ENCODE measurements around the gene SCUBE3.

SCUBE3 gene

DNA sequence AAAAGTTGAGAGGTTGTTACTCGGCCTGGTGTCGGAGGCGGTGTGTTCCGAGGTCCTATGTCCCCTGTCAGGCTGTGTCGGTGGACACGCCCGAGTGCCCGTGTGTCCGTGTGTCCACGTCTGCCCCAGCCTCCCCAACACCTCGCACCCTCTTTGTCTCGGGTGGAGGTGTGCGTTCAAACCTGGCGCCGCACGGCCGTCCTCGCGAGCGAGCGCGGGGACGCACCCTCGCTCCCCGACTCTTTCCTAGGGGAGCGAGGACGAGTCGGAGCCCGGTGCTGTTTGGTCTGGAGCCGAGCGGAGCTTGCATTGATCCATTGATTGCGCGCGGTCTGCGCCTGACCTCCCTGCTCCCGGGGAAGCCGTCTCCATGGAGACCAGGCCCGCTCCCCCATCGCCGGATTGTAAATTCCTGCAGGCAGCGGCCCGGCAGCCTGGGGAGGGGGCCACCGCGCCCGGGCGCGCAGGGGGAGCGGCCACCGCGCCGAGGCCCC lies 411 bp upstream of the SCUBE3 start:
- DNase-seq (ENCODE audit: low read depth) = no peak

DNA sequence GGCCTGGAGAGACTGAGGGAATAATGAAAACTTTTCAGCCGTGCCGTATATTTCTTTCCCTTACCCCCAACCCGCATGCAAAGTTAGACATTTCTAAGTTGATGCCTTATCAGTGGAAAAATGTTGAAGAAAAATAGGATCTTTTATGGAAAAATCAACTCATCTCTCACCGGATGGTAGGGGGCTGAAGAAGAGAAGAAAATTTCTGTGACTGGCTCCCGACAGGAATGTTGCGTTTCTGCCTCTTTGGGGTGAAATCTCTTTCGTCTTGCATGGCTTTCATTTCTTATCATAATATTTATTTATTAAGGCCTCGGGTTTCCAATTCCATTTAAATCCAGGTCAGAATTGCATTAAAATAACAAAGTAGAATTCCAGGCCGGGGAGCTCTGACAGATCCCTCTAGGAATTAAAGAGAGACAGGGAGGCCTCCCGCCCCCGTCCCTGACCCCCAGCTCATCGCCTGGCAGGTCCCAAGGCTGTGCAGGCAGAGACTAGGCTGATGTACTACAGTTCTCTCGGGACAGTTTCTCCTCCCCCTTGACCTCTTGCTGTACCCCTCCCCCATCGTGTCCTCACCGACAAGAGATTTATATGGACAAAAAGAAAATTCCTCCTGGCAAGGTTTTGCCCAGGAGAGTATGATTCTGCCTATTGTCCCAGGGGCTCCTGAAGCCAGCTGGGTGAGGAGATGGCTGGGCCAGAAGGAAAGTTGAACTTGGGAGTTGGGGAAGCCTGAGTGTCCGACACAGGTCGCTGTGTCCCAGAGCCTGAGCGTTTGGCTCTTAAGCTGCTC lies 1.3 kb downstream of the SCUBE3 start:
- no peak for DNase-seq (ENCODE audit: low read depth)

DNA sequence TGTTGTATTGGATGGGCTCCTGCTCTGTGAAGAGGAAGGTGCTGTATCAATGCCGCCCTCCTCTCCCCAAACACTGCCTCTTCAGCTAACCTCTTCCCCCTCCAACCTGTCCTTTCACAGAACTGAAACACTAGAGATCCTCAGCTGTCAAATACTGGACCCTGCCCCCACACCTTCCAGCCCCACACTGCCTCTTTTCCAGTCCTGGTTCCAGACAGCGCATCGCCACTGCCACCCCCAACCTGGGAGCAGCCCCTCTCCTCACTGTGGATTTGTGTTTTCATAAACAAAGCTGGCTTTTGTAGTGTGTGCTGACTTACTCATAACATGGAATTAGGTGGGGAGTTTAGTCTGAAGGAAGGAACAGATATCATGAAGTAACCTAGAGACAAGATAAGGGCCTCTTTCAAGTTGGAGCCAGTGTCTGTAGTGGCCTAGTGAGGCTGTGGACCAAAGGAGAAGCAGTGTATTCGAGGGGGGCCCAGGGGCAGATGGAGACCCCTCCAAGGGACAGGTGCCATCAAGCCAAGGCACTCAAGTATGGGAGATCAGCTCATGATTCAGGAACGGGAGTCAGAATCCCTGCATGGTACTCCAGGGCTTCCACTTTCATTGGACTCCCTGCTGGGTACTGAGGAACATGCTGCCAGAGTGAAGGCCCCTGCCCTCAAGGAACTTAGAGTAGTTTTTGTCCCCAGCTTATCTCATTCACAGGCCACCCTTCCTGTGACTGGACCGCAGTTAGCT lies 2.1 kb downstream of the SCUBE3 start:
- DNase-seq (ENCODE audit: low read depth) = no peak

DNA sequence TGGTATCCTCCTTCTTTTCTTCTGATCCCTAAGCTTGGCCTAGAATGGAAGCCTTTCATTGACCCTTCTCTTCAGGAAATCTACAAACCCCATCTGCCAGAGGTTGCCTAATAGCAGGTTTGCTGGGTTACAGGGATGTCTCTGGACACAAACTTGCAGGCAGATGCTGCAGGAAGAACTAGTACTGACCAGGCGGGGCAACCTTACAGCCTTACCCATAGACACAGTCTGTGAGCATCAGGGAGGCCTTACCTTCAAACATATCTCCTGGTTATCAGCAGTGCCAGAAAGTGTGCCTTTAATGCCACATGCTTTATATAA lies 2.6 kb downstream of the SCUBE3 start:
- no peak for DNase-seq (ENCODE audit: low read depth)

DNA sequence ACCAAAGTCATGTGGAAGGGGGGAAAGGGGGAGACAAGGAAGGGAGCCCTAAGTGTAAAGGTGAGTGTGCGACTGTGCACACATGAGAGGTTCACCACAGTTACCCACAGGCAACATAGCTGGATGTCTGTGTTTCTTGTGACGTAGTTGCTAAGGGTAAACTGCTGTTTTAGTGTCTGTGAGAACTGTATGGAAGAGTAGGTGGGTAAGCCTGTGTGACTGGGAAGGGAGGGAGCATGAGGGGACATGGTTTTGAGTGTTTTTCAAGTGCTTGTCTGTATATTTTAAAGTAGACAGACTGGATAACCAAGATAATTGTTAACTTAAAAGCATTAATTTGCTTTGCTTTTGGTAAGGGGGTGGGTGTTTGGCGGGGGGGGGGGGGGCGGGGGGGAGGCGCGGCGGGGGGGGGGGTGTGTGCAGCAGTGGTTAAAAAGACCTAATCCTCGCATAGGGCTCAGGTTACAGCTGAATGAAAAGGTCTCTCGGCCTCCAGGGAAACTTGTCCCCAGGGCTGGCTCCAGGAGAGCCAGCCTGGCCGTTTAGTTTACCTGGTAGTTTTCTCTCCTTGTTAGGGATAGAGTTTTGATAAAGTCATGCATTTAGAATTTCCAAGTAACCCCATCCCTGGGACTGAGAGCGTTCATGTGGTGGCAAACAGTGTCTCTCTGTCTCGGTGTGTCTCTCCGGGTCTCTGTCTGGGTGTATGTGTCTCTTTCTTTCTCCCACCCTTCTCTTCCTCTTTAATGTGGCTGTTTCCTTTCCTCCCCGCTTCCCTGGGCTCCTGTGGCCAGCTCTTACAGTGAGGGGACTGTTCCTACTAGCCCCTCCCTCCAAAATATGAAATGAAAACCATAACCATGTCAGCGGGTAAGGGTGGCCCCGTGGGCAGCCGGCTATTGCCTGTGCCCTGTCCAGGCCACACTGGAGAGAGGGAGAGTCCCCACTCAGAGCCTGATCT lies 3.4 kb downstream of the SCUBE3 start:
- DNase-seq (ENCODE audit: low read depth) = no peak

DNA sequence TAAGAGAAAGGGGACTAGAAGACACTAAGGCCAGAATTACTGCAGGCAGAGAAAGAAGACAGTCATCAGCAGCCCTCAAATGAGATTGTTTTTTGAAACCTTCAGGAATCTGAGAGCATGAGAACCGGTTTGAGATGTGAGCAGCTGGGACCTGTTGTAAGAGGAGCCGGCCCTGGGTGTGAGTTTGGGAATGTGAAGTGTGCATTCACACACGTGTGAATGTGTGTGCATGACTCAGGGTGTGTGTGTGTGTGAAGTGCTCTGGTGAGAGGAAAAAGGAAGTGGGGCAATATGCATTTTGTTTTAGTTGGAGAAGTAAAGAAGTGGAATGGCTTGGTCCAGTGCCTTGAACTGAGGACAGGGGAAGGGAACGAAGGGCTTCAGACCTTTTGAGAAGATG lies 4.3 kb downstream of the SCUBE3 start:
- no peak for DNase-seq (ENCODE audit: low read depth)

DNA sequence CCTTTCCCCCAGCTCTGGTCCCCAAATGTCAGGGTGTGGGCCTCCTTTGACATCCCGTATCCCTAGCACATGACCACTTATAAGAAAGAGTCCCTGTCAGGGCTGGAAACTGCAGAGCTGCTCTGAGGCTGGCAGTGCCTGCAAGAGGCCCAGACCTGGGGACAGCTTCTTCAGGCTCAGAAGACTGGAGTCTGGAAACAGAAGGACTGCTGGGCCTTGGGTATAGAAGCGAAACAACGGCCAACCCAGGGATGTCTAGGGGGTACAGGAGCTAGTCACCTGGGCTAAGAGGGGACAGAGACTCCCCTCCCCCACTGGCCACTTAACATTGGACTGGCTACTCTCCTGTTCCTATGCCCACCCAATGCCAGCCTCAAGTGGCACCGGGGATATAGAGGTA lies 4.7 kb downstream of the SCUBE3 start:
- no peak for DNase-seq (ENCODE audit: low read depth)

DNA sequence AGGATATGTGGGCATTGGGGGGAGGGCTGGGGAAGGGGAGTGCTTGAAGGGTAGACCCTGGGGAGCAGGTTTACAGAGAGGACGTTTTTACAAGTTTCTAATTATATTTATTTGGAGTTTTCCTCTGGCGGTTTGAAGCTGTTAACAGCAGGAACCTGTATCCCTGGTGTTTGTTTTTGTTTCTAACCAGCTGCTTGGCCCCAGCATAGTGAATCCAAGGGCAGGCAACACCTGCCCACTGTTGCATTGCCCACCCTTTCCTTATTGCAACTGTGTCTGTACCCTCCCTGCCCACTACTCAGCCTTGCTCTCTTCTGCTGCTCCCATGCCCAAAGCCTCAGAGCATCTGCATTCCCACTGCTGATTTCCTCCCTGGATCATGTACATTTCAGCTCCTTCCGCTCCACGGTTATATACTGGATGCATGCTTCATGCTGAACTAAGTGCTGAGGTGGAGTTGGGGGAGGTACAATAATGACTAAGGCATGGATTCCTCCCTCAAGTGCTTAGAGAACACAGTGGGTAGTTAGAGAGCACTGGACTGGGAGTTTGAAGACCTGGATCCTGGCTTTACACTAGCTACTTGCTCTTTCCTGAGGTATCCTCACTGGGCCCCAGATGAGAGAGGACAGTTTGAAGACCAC lies 6.0 kb downstream of the SCUBE3 start:
- DNase-seq (ENCODE audit: low read depth) = no peak

DNA sequence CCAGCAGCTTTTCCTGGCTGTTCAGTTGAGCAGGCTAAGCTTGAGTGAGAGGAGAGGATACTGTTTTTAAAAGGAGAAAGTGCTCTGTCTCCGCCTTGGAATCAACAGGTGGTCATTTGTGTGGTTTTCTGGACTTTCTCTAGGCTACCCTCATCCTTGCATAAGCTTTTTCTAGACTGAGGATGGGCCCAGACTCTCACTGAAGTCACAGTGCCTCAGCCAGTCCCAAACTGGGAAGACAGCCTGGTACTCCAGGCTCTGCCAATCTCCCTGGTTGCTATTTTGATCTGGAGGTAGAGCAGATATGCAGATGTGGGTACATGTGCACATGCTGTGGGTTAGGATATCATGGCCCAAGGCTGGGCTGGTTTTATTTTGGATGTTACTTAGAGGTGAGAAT lies 7.0 kb downstream of the SCUBE3 start:
- DNase-seq (ENCODE audit: low read depth) = no peak

DNA sequence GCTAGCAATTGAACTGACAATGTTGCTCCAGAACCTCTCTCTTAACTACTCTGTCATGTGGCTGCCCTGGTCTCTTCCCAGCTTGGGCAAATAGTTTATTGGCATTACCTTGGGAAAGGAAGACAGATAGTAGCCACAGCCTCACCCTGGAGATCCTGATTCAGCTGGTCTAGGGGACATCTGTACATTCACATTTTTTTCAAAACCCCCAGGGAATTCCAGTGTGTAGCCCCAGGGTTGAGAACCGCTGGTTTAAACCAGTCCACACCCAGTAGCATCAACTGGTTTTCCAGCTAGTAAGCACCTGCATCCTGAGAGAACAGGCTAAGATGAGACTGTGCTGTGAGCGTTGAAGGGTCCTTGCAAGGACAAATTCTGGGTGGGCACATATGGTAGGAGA lies 9.6 kb downstream of the SCUBE3 start:
- no peak for DNase-seq (ENCODE audit: low read depth)

DNA sequence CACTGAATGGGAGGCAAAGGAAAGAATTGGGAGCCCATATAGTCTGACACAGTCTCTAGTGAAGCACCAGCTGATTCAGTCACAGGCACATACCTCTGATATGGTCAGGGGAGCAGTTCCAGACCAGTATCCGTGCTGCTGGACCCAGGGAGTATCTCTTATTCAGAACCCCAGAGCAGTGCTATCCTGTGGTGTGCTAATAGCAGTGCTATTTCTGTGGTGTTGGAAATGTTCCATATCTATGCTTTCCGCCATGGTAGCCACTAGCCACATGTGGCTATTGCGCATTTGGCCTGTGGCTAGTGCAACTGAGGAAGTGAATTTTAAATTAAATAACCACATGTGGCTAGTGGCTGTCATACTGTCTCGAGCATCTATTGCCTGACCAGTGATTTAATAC lies 11.0 kb downstream of the SCUBE3 start:
- DNase-seq (ENCODE audit: low read depth) = no peak

DNA sequence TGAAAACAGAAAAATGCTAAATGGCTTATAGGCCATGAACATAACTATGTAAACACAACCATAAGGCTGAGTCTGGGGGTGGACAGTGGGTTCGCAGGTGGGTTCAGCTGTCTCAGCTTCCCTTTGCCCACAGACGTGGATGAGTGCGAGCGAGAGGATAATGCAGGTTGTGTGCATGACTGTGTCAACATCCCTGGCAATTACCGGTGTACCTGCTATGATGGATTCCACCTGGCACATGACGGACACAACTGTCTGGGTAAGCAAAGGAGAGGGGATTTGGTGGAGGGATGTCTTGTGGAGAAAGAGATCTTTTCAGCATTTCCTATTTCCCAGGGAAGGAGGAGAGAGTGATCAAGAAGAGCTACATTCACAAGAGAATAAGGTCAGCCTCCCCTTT lies 14.7 kb downstream of the SCUBE3 start:
- no peak for DNase-seq (ENCODE audit: low read depth)

DNA sequence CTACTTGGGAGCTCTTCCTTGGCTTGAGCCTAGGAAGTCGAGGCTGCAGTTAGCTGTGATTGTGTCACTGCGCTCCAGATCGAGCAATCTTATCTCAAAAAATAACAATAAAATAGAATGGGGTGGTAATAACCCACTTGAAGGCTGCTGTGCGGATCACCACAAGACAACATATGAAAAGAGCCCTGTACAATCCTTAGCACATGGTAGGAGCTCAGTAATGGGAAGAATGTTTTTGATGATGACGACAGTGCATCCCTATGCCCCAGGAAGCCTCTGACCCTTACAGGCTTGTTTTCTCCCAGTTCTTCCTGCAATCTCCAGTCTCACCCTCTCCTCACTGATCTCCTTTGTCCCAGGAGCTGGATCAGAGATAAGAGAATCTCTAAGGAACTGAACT lies 15.5 kb downstream of the SCUBE3 start:
- no peak for DNase-seq (ENCODE audit: low read depth)

DNA sequence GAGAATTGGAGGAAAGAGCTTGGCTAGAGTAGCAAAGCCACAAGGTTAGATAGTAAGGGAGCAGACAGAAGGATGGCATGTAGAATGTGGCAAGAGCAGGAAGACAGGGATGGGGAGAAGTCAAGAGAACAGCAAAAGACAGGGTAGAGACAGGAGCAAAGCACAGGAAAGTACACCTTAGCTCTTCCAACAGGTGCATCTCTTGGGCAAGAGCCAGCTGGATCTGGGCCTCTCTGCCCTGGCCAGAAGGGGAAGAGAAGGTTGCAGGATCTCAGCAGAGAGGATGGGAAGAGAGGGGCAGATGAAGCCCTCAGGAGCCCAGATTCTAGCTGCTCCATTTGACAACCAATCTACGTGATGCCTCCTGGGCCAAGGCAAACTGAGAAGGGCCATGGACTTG lies 16.7 kb downstream of the SCUBE3 start:
- no peak for DNase-seq (ENCODE audit: low read depth)

DNA sequence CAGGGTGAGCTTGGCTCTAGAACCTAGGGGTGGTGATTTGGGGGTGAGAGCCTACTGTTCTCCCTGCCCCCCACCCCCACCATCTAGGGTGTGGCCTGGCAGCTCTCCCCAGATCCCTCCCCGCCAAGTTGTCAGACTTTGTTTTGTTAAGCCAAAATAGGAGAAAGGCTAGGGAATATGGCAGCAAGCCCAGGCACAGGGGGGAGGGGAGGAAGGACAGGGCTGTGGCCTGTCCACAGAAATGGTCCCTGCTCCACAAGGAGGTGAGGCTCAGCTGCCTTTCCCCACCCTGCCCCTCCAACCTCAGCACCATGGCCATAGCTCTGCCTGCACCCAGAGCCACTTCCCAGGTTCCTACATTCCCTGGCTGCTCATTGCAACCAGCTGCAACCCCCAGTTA lies 17.2 kb downstream of the SCUBE3 start:
- DNase-seq (ENCODE audit: low read depth) = no peak

DNA sequence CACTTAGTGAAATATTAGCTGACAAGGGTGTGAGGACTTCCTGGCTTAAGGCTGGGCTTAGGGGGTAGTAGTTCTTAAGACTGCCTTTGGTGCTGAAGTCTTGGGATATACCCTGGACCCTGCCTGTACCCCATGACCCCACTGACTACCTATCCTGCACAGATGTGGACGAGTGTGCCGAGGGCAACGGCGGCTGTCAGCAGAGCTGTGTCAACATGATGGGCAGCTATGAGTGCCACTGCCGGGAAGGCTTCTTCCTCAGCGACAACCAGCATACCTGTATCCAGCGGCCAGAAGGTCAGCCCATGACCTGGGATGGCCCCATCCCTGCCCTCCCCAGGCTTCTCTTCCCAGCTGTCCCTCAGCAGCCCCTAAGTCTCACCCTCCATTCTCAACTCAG lies 17.8 kb downstream of the SCUBE3 start:
- DNase-seq (ENCODE audit: low read depth) = no peak

DNA sequence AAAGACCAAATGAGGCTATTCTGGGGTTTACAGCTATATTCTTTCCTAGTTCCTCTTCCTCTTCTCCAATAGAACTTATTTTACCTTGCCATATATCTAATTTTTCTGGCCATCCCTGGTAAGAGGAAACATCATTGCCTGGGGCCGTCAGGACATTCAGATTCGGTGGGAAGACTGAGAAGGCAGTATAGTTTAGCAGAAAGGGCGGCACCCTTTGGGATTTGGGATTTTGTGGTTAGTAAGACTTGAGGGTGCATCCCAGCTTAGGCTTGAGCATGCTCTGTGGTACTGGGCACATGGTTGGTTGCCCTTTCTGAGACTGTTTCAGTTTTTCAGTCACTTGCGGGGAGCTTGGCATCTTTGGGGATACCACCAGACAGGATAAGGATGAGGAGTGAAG lies 21.1 kb downstream of the SCUBE3 start:
- no peak for DNase-seq (ENCODE audit: low read depth)

DNA sequence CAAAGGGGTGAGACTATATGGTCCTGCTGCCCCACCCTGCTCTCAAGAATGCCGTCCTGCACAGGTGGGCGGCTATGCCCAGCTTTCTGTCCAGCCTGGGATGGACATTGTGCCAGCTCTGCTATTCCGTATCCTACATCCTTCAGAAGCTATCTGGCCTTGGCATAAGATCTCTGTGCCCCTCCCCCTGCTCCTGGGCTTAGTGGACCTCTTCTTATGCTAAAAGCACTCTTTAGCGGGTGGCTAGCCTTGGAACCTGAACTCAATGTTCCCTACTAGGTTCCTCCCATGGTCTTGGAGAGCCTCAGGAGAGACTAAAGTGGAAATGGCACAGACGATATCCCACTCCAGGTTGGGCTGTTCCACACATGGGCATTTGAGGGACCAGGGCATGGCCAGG lies 22.5 kb downstream of the SCUBE3 start:
- DNase-seq (ENCODE audit: low read depth) = no peak

DNA sequence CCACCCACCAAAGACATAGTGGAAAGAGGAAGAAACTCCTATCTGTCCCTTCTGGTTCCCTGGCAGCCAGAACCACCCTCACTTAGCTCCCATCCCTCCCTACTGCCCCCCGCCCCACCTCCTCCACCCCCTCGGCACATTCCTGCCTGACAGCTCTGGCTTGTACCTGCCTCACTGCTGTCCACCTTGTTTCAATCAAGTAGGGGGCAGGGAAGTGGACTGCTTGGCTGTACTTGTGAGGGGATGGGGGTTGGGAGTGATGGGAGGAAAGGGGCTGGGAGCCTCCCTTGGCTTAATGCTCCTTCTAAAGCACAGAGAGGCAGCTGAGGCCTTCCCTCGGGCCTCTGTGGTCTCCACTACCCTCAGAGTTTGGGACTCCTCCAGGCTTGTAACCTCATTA lies 23.7 kb downstream of the SCUBE3 start:
- DNase-seq (ENCODE audit: low read depth) = no peak

DNA sequence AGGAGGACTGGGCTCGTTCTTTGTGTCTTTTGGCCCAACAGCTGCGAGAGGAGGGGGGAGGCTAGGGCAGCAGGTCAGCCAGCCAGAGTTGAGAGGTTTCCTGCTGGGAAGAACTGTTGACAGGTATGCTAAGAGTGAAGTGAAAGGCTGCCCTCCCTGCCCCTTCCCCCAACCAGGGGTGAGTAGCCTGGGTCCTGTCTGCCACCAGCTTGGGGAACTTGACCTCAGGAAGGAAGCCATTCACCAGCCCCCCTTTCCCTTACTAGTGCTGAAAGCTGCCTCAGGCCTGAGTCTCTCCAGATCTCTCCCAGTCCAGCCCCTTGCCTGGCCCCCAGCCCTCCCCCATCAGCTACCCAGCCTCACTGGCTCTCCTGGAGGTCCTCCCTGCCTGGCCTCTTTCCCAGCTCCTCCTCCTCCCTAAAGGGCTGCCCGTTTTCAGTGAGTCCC lies 25.1 kb downstream of the SCUBE3 start:
- no peak for DNase-seq (ENCODE audit: low read depth)

DNA sequence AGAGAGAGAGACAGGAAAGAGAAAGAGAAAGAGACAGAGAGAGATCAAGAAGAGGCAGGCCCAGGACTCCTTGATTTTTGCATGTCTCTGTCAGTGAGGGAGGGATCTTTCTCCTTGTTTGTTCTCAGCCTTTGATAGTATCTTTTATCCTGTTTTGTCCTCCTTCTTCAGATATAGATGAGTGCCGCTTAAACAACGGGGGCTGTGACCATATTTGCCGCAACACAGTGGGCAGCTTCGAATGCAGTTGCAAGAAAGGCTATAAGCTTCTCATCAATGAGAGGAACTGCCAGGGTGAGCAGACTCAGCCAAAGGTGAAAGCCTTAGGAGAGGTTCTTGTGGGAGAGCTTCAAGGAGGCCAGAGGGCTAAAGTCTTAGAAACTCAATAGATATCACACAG lies 25.8 kb downstream of the SCUBE3 start:
- DNase-seq (ENCODE audit: low read depth) = no peak
